ENCODE measurements around the gene EML1.

Gene EML1

DNA sequence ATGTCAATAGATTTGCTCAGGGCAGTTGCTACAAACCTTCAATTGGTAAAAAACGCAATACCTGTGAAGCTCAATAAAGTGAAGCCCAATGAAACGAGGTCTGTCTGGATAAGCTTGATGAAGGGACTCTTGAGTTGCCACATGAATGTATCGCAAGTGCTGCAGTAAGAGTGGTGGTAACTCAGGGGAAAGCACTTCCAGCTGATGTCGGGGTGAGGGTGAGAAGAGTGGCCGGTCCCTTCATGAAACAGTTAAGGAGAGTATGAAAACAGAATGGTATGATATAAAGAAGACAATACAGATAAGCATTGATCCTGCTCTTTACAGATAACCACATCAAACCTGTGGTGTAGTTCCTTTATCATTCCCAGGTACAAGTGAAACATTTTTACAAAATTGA is 188.6 kb downstream of the EML1 start:
- no peak for DNase-seq
- intact Hi-C loops (cut with DNase I; ENCODE audit: low total_unique reads) = loop anchor here (2.0 to 10.0 kb wide), 3 partner anchors 53 to 210 kb away; no protein-coding TSS in a partner anchor
- no peak for TF ChIP-seq CTCF (IDR thresholded peaks at IDR 0.05)

GRCh38 chr14:99982537-99983250 is 189.5 kb downstream of the EML1 start:
- H3K27ac ChIP-seq = no peak overlapping the region
- no peaks in the 10 kb centered on the region for H3K4me1 ChIP-seq
- no peak overlapping the region for H3K4me3 ChIP-seq
- intact Hi-C loops (cut with DNase I; ENCODE audit: low total_unique reads) = loop anchor here (5.0 to 10.0 kb wide), 2 partner anchors 52 to 210 kb away; no protein-coding TSS in a partner anchor
- no peaks in the 10 kb centered on the region for H3K27me3 ChIP-seq
- no peaks in the 10 kb centered on the region for H3K9me3 ChIP-seq
- no peak for DNase-seq
- peak; percentile 84 to 89 for TF ChIP-seq CTCF (IDR thresholded peaks at IDR 0.05)
- no peaks in the 10 kb centered on the region for H3K36me3 ChIP-seq

More for the DNA sequence above, 188.6 kb downstream of the EML1 start:
- Histone ChIP-seq H3K4me3 (no peak overlapping the region), H3K27ac (no peak overlapping the region), H3K36me3 (no peaks in the 10 kb centered on the region), H3K4me1 (no peaks in the 10 kb centered on the region), H3K27me3 (no peaks in the 10 kb centered on the region), H3K9me3 (no peaks in the 10 kb centered on the region)

GRCh38 chr14:99983251-99984015 is 190.2 kb downstream of the EML1 start:
- H3K4me3 ChIP-seq = no peak overlapping the region
- H3K36me3 ChIP-seq = no peaks in the 10 kb centered on the region
- no peak for TF ChIP-seq CTCF (IDR thresholded peaks at IDR 0.05)
- H3K9me3 ChIP-seq = no peaks in the 10 kb centered on the region
- DNase-seq = no peak
- H3K27ac ChIP-seq = no peak overlapping the region
- H3K4me1 ChIP-seq = no peaks in the 10 kb centered on the region
- H3K27me3 ChIP-seq = no peaks in the 10 kb centered on the region
- intact Hi-C loops (cut with DNase I; ENCODE audit: low total_unique reads) = loop anchor here (5.0 to 10.0 kb wide), 2 partner anchors 51 to 209 kb away; no protein-coding TSS in a partner anchor

DNA sequence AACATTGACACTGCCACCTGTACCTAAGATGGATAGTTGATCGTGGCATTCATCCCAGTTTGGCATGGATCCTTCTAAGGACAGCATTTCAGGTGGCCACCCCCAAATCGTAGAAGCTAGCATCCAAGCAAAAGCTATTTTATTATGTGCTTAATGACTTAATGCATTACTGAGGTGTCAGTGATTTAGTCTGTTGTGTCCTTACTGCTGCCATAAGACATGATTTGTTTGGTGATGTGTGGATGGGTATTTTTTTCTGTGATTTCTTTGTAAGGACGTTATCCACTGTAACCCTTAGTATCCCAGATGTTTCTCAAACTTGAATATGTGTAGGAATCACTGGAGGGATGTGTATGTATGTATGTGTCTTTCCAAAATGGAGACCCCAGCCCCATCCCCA is 190.8 kb downstream of the EML1 start:
- Histone ChIP-seq H3K27me3 (no peaks in the 10 kb centered on the region), H3K9me3 (no peaks in the 10 kb centered on the region), H3K27ac (no peak overlapping the region), H3K4me3 (no peak overlapping the region), H3K4me1 (no peaks in the 10 kb centered on the region), H3K36me3 (no peaks in the 10 kb centered on the region)
- intact Hi-C loops (cut with DNase I; ENCODE audit: low total_unique reads) = loop anchor here (5.0 to 10.0 kb wide), 2 partner anchors 51 to 208 kb away; no protein-coding TSS in a partner anchor
- DNase-seq = no peak
- no peak for TF ChIP-seq CTCF (IDR thresholded peaks at IDR 0.05)

GRCh38 chr14:99986396-99986795 is 193.2 kb downstream of the EML1 start:
- peaks cover 0 to 3% (median 0%) of the 10 kb centered on the region in 4 donors for H3K4me1 ChIP-seq
- no peaks in the 10 kb centered on the region for H3K36me3 ChIP-seq
- H3K9me3 ChIP-seq = no peaks in the 10 kb centered on the region
- H3K27ac ChIP-seq = no peak overlapping the region
- DNase-seq = no peak
- H3K4me3 ChIP-seq = no peak overlapping the region
- TF ChIP-seq CTCF (IDR thresholded peaks at IDR 0.05) = no peak
- no peaks in the 10 kb centered on the region for H3K27me3 ChIP-seq
- intact Hi-C loops (cut with DNase I; ENCODE audit: low total_unique reads) = loop anchor here (10.0 kb wide), 1 partner anchor 48 kb away; no protein-coding TSS in a partner anchor

Measured in tibial artery (tissue), 4 donors.